Stimulated activated CD4-positive, alpha-beta T cell treated with anti-CD3 and anti-CD28 coated beads, TNF-alpha, amount 100 ng/mL, for 1 hour (primary cell): ENCODE measurements around the gene BMAL1.
A peak's percentile ranks its signal among the peaks of the same experiment; 100 is the strongest.

Experiments used
- DNase-seq, 3 donors: peaks; one replicate each; pipeline ENCODE4 v3.0.0-alpha.2; 2020; ENCODE audit warnings: low read depth in 3 of 3, low spot score in 1 of 3

BMAL1 gene

DNA sequence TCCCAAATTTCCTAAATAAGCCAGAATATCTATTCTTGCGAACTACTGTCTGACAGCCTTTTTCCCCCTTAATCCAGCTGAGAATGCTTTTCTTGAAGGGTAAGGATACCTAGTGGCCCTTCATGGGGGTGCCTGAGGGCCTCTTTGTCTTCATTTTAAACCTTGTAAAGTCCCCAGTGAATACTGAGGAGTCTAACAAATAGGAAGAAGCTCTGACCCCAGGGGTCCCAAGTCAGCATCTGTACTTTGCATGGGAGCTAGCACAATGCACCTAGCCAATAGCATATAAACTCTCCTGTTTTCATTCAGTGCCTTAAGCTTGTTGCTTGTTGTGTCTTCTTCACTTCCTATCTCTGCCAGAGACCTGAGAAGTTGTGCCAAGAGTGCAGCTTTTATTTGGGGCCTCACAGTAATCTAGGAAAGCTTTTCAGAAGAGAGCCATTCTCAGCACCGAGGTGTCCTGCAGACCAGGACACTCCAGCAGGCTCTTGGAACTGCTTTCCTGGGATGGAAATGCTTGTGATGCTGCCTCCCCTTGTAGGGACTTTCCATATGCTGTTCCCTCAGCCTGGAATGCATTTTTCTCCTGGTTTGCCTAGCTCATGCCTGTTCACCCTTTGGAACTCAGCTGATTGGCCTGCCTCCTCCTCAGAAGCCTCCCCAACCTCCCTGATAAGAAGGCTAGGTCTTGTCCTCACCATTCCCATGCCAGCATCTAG, 37.2 kb downstream of the BMAL1 start:
- no peak for DNase-seq

GRCh38 chr11:13315517-13316432, 38.2 kb downstream of the BMAL1 start:
- no peak for DNase-seq

DNA sequence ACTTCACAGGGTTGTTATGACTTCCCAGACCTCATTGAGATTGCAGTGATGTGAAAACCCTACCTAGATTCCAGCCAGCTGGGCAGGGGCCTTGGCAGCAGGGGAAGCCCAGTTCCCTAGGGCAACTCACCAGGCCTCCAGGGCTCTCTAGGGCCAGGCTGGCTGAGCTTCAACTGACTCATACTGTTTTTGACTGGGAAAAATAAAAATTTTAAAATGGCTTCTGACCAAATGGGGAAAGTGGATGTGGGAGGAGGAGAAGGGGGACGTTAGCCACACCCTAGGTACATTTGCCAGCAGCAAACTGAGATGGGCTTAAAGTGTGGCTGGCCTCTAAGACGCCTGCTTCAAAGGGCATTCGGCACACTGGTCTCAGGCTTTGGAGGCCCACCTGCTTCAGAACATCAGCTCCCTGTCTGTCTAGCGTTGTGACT, 39.0 kb downstream of the BMAL1 start:
- DNase-seq, result no peak

DNA sequence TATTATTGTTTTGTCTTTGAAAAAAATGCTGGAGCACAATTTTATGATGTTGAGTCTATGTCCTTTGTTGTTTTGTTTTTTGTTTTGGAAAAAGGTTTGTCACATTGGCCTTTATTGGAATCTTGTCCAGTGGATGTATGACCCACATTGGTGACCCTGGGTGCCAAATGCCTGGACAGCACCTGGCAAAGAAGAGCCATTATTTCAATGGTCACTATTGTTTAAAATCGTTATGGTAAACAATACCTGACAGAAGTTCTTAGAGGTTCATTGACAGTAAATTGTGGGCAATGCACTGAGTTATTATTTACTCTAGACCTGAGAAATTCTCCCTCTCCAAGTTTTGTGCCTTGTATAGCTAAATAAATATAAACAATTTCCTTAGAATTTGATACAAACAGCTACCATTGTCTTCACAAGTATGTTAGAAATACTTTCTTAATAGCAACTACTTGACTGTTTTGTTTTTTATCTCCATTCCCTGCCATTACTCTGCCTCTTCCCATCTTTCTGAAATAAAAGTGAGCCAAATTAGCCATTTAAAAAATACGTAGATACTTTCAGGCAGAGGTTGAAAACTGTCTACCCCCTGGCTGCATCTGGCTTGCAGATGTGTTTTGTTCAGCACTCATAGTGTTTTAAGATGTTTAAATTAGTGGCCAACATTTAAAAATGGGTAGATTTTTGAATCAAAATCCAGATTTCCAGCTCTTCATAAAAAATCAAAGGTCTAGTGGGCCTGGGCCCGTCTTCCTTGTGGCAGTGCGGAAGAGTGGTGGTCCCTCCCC, 39.9 kb downstream of the BMAL1 start:
- no peak for DNase-seq

- DNase-seq, result no peak
Observed at GRCh38 chr11:13318498-13319295, 41.1 kb downstream of the BMAL1 start.

- no peak for DNase-seq
Observed at GRCh38 chr11:13320688-13321087, 43.1 kb downstream of the BMAL1 start.

DNA sequence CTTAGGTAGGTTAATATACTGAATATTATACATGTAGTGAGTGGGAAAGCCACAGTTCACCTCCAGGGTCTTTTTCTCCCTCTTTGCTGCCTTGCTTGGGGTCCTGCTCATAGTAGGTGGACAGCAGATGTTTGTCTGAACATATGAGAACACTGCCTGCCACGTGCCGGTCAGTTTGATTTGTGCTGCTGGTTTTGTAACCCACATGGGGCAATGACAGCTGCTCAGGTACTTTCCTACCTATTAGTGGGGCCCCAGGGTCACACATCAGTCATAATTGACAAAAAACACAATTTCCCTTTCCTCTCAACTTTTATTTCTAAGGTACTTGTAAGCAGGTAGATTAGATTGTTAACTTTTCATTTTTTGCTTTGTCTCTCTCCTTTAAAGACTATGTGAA, 43.8 kb downstream of the BMAL1 start:
- no peak for DNase-seq

DNA sequence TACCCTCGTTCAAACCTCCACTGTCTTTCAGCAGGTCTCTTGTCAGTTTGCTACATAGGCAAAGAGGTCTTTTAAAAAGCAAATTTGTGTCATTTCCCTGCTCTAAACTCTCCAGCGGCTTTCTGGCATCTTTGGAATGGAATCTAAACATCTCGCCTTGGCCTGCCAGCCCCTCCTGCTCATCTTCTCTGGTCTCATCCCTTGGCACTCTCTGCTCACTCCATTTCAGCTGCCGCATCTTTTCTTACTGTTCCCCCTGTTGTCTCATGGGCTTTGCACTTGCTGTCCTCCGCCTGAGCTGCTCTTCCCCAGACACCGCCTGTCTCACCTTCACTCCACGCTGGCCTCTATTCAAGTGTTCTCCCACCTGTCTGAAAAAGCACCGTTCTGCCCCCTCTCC, 46.6 kb downstream of the BMAL1 start:
- DNase-seq, result no peak

DNA sequence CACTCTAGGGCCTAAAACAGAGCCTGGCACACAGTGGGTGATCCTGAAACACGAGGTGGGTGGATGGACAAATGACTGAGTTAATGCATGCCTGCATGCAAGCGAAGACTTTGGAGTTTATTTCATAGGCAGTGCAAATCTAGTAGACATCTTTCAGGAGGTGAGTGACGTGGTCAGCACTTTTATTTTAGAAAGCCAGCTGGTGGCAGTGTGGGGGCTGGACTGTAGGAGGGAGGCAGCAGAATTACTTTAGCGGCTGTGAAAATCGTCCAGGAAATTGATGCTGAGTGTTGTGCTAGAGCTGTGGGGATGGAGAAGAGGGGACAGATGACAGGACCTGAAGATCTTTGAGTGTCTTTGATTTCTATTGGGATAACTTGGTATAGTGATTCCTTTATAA, 47.1 kb downstream of the BMAL1 start:
- no peak for DNase-seq

GRCh38 chr11:13327421-13327820, 49.8 kb downstream of the BMAL1 start:
- no peak for DNase-seq

- no peak for DNase-seq
Observed at GRCh38 chr11:13328286-13328685, 50.7 kb downstream of the BMAL1 start.

DNA sequence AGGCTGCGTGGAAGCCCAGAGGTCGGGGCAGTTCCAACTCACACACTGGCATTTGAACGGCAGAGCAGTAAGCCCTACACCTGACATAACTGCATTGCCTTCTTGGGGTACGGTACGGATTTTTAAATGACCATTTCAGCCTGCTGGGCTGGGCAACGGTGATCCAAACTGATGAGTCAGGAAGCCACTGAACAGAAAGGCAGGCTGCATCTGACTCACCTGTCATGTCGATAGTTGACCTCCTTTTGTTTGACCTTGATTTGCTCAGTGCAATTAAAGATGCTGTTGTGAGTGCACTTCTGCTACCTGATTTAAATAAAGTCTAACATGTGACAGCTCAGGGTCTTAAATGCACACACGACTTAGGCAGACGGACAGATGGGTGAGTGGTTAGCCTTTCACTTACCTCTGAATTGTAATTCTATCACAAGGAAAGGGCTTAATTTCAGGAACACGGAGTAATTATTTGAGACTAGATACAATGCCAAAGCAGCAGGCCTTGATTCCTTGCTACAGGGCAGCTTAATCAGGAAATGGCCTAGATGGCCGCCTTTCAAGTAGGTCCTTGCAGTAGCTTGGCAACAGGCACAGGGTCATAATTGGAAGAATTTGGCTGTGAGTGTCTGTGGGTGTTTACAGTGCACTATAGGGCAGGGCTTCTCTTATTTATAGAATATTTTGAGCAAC, 52.2 kb downstream of the BMAL1 start:
- DNase-seq, result no peak

- DNase-seq, result no peak
Observed at GRCh38 chr11:13332124-13332523, 54.5 kb downstream of the BMAL1 start.

DNA sequence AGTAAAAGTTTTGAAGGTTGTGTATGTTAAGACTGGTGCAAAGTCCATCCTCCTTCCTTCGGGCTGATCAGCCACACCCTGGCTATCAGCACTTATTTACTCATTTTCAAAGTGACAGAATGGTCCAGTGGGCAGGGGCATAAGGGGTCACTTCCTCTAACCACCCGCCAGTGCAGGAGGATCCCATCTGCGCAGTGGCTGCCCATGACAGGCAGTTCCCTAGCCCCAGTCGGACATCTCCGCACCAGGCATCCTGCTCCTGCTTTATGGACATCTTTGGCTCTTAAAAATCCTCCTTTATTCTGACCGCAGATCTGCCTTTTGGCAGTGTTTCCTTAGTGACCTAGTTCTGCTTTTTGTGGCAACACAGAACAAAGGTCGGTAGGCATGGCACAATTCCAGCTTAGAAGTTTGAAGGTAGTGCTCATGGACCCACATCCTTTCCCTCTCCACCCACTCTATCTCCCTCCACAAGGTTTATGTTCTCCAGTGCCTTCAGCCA, 55.9 kb downstream of the BMAL1 start:
- no peak for DNase-seq

DNA sequence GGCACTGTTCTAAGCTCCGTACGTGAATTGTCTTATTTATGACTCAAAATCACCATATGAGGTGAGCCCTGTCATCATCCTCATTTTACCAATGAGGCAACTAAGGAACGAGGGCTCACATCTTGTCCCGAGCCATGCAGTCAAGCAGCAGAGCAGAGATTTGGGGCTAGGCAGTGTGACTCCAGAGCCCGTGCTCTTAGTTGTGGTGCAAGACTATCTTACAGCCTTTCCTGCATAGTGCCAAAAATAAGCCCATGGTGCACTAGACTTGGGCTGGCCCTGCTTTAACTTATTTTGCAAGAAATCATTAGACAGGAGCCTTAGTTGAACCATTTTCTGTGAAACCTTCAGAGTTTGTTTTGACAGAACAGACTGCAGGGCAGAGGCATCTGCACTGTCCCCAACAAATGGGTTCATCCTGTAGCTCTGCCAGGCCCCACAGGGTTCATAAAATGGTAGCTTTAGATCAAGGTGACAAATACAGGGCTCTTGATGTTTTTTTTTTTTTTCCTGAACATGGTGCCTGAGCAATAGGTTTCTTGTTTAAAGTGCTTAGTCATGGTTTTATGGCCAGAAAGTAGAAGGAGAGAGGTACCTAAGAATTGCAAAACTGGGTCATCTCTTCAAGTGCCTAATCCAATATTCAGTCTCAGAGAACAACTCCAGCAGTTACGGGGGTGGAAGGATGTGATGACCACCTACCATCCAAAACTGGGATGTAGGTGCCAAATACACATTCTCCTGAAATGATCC, 56.6 kb downstream of the BMAL1 start:
- no peak for DNase-seq

GRCh38 chr11:13335319-13335718, 57.7 kb downstream of the BMAL1 start:
- DNase-seq, result peak; percentile 33 to 52 (median 39)

- no peak for DNase-seq
Observed at GRCh38 chr11:13336246-13336878, 58.8 kb downstream of the BMAL1 start.

DNA sequence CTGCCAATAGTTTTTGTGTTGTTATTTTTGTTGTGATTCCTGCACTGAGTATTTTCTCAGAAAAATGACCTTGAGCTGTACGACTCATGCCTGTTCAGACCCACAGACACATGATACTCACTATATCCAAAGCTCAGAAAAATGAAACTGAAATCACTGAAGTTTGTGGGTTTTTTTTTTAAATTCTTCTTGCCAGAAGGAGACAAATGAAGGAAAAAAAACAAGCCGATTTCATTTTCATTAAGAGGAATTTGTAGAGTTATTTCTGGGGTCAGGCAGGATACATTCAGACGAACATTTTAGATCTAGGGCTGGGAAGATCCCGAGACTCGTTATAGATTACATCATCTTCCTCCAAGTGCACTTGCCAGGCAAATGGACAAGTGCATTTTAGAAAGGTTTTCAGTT, 60.4 kb downstream of the BMAL1 start:
- no peak for DNase-seq
